ENCODE measurements around the gene TMEM248. TPM values are rescaled to one million over a fixed set of nuclear protein-coding genes. Genes with fewer than 3 reads are reported as not detected.
"Not testable (repeated sequence)": the region's sequence is repeated elsewhere in the genome, so short reads cannot be mapped to it uniquely, and the experiment has no call there.

Gene TMEM248
- total and polyA plus RNA-seq, 8 donors: 15.9 to 64.0 (median 49.1) TPM

GRCh38 chr7:66904063-66904593 is 16.9 kb upstream of the TMEM248 start:
- no peak for ATAC-seq
- H3K4me3 ChIP-seq: no peak overlapping the region
- intact Hi-C loops (cut with DNase I): no loop called here
- H3K36me3 ChIP-seq: no peaks in the 10 kb centered on the region
- no peaks in the 10 kb centered on the region for H3K9me3 ChIP-seq
- no peaks in the 10 kb centered on the region for H3K27me3 ChIP-seq
- no peak for FAIRE-seq
- peak in 1 of 6 donors; percentile 73 for DNase-seq
- 95 to 96% methylated on average over 35 to 44 of the region's 44 CpGs for WGBS, 2 donors
- H3K4me1 ChIP-seq: no peaks in the 10 kb centered on the region
- no peak overlapping the region for H3K27ac ChIP-seq
- TF ChIP-seq, protein P1, sequence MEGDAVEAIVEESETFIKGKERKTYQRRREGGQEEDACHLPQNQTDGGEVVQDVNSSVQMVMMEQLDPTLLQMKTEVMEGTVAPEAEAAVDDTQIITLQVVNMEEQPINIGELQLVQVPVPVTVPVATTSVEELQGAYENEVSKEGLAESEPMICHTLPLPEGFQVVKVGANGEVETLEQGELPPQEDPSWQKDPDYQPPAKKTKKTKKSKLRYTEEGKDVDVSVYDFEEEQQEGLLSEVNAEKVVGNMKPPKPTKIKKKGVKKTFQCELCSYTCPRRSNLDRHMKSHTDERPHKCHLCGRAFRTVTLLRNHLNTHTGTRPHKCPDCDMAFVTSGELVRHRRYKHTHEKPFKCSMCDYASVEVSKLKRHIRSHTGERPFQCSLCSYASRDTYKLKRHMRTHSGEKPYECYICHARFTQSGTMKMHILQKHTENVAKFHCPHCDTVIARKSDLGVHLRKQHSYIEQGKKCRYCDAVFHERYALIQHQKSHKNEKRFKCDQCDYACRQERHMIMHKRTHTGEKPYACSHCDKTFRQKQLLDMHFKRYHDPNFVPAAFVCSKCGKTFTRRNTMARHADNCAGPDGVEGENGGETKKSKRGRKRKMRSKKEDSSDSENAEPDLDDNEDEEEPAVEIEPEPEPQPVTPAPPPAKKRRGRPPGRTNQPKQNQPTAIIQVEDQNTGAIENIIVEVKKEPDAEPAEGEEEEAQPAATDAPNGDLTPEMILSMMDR (IDR thresholded peaks at IDR 0.05): no peak

DNA sequence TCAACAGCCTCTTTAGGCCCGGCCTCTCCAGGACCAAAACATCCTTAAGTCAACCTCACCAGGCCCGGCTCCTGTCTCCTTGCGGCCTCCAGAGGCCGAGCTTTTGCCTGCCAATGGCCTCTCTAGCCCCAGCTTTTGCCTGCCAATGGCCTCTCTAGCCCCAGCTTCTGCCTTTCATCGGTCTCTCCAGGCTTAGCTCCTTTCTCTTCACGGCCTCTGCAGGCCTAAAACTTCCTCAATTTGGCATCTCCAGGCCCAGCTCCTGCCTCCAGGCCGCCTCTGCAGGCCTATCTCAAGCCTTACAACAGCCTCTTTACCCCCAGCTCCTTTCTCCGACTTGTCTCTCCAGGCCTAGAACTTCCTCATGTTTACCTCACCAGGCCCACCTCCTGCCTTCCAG is 15.7 kb upstream of the TMEM248 start:
- no peak overlapping the region for H3K27ac ChIP-seq
- H3K27me3 ChIP-seq: no peaks in the 10 kb centered on the region
- 89 to 92% methylated on average over 8 of the region's 8 CpGs for WGBS, 2 donors
- H3K4me1 ChIP-seq: no peaks in the 10 kb centered on the region
- intact Hi-C loops (cut with DNase I): no loop called here
- FAIRE-seq (no peak), DNase-seq (no peak), ATAC-seq (no peak)
- no peak overlapping the region for H3K4me3 ChIP-seq
- H3K36me3 ChIP-seq: no peaks in the 10 kb centered on the region
- H3K9me3 ChIP-seq: no peaks in the 10 kb centered on the region
- TF ChIP-seq, protein P1 (IDR thresholded peaks at IDR 0.05): no peak

- WGBS, 2 donors: 87 to 89% methylated on average over 5 of the region's 5 CpGs
- Histone ChIP-seq H3K4me3 (no peak overlapping the region), H3K27ac (no peak overlapping the region), H3K4me1 (no peaks in the 10 kb centered on the region), H3K27me3 (no peaks in the 10 kb centered on the region), H3K9me3 (no peaks in the 10 kb centered on the region), H3K36me3 (no peaks in the 10 kb centered on the region)
- DNase-seq (no peak), FAIRE-seq (no peak), ATAC-seq (no peak)
- TF ChIP-seq, protein P1 (IDR thresholded peaks at IDR 0.05): no peak
- intact Hi-C loops (cut with DNase I): no loop called here
Measured at GRCh38 chr7:66905689-66906088, 15.3 kb upstream of the TMEM248 start.

- H3K36me3 ChIP-seq: no peaks in the 10 kb centered on the region
- 91 to 95% methylated on average over 5 of the region's 5 CpGs for WGBS, 2 donors
- no peaks in the 10 kb centered on the region for H3K9me3 ChIP-seq
- DNase-seq (no peak), ATAC-seq (no peak), FAIRE-seq (no peak)
- no peaks in the 10 kb centered on the region for H3K4me1 ChIP-seq
- TF ChIP-seq, protein P1 (IDR thresholded peaks at IDR 0.05): no peak
- H3K27ac ChIP-seq: no peak overlapping the region
- intact Hi-C loops (cut with DNase I): no loop called here
- H3K27me3 ChIP-seq: no peaks in the 10 kb centered on the region
- H3K4me3 ChIP-seq: no peak overlapping the region
Measured at GRCh38 chr7:66907731-66908130, 13.3 kb upstream of the TMEM248 start.

- ATAC-seq; H3K9me3 ChIP-seq; intact Hi-C loops (cut with DNase I); H3K27me3 ChIP-seq; H3K4me1 ChIP-seq; H3K4me3 ChIP-seq; H3K36me3 ChIP-seq; H3K27ac ChIP-seq; DNase-seq; FAIRE-seq: not testable (repeated sequence)
- 81% methylated on average over 4 of the region's 4 CpGs for WGBS, 2 donors
Measured at GRCh38 chr7:66908598-66908997, 12.4 kb upstream of the TMEM248 start.

Measured in pancreas (tissue), 10 donors.